ENCODE results near the gene ZACN. TPM values are rescaled to one million over a fixed set of nuclear protein-coding genes. Genes with fewer than 3 reads are reported as not detected.

The ZACN gene
- polyA plus RNA-seq, 3 donors = 0.09 TPM; not detected in 2

- WGBS (ENCODE audit: insufficient coverage) = 85% methylated on average over 16 of the region's 20 CpGs
- peaks cover 17% of the 10 kb centered on the region for H3K4me1 Mint-ChIP-seq
- H3K36me3 Mint-ChIP-seq = peaks cover 3% of the 10 kb centered on the region in 2 donors
- Histone ChIP-seq H3K79me2 (ENCODE audit: insufficient read depth, low read length) (no peaks in the 10 kb centered on the region), H3K4me1 (ENCODE audit: control insufficient read depth in 1 of 2, insufficient read depth in 2 of 2, low read length in 2 of 2) (peaks cover 7 to 10% of the 10 kb centered on the region in 2 donors), H3K9me3 (replicated peaks in 1 of 2; ENCODE audit: control insufficient read depth in 1 of 2, insufficient read depth in 1 of 2, low read length in 2 of 2) (no peaks in the 10 kb centered on the region), H3K4me3 (replicated peaks in 1 of 3; ENCODE audit: low read depth in 2 of 3, low read length in 3 of 3) (no peak overlapping the region), H3K27ac (ENCODE audit: low read depth in 1 of 2, low read length in 2 of 2) (no peak overlapping the region), H4K20me1 (ENCODE audit: insufficient read depth, low read length) (no peaks in the 10 kb centered on the region), H3K4me2 (replicated peaks; ENCODE audit: extremely low read depth, low read length, poor library complexity, severe bottlenecking) (no peak overlapping the region), H3K9ac (ENCODE audit: insufficient read depth, low read length, poor library complexity, severe bottlenecking) (no peak overlapping the region), H3K27me3 (ENCODE audit: control insufficient read depth in 2 of 2, insufficient read depth in 2 of 2, low read length in 2 of 2) (peaks cover 0 to 2% of the 10 kb centered on the region in 2 donors), H3K36me3 (replicated peaks in 1 of 2; ENCODE audit: control insufficient read depth in 1 of 2, insufficient read depth in 2 of 2, low read length in 2 of 2) (no peaks in the 10 kb centered on the region), H2AFZ (ENCODE audit: insufficient read depth, low read depth, low read length, poor library complexity, severe bottlenecking) (no peak overlapping the region)
- no peak overlapping the region for H3K27ac Mint-ChIP-seq
- intact Hi-C loops (cut with micrococcal nuclease) = no loop called here
- TF ChIP-seq CTCF (IDR thresholded peaks at IDR 0.05) = no peak
- H3K9me3 Mint-ChIP-seq = peaks cover 0 to 6% (median 0%) of the 10 kb centered on the region in 7 donors
- DNase-seq = no peak
- peaks cover 12 to 14% (median 12%) of the 10 kb centered on the region in 3 donors for H3K27me3 Mint-ChIP-seq (ENCODE audit: low read depth in 3 of 3)
- no peak overlapping the region for H3K4me3 Mint-ChIP-seq
These were observed 46.8 kb upstream of the ZACN start for GRCh38 chr17:76032073-76032779.

GRCh38 chr17:76032780-76033108 lies 46.2 kb upstream of the ZACN start:
- Histone ChIP-seq H3K4me1 (ENCODE audit: control insufficient read depth in 1 of 2, insufficient read depth in 2 of 2, low read length in 2 of 2) (peaks cover 7 to 10% of the 10 kb centered on the region in 2 donors), H3K9ac (ENCODE audit: insufficient read depth, low read length, poor library complexity, severe bottlenecking) (no peak overlapping the region), H3K9me3 (replicated peaks in 1 of 2; ENCODE audit: control insufficient read depth in 1 of 2, insufficient read depth in 1 of 2, low read length in 2 of 2) (no peaks in the 10 kb centered on the region), H3K4me3 (replicated peaks in 1 of 3; ENCODE audit: low read depth in 2 of 3, low read length in 3 of 3) (no peak overlapping the region), H3K27me3 (ENCODE audit: control insufficient read depth in 2 of 2, insufficient read depth in 2 of 2, low read length in 2 of 2) (peaks cover 0 to 2% of the 10 kb centered on the region in 2 donors), H3K27ac (ENCODE audit: low read depth in 1 of 2, low read length in 2 of 2) (no peak overlapping the region), H3K4me2 (replicated peaks; ENCODE audit: extremely low read depth, low read length, poor library complexity, severe bottlenecking) (no peak overlapping the region), H4K20me1 (ENCODE audit: insufficient read depth, low read length) (no peaks in the 10 kb centered on the region), H3K79me2 (ENCODE audit: insufficient read depth, low read length) (no peaks in the 10 kb centered on the region), H3K36me3 (replicated peaks in 1 of 2; ENCODE audit: control insufficient read depth in 1 of 2, insufficient read depth in 2 of 2, low read length in 2 of 2) (peaks cover 0 to 2% of the 10 kb centered on the region in 2 donors), H2AFZ (ENCODE audit: insufficient read depth, low read depth, low read length, poor library complexity, severe bottlenecking) (no peak overlapping the region)
- H3K4me1 Mint-ChIP-seq = peaks cover 12% of the 10 kb centered on the region
- H3K4me3 Mint-ChIP-seq = no peak overlapping the region
- no peak for DNase-seq
- WGBS (ENCODE audit: insufficient coverage) = 95% methylated on average over 3 of the region's 5 CpGs
- H3K27ac Mint-ChIP-seq = no peak overlapping the region
- intact Hi-C loops (cut with micrococcal nuclease) = no loop called here
- H3K27me3 Mint-ChIP-seq (ENCODE audit: low read depth in 3 of 3) = peaks cover 12 to 14% (median 12%) of the 10 kb centered on the region in 3 donors
- peaks cover 3 to 7% of the 10 kb centered on the region in 2 donors for H3K36me3 Mint-ChIP-seq
- H3K9me3 Mint-ChIP-seq = peaks cover 0 to 6% (median 0%) of the 10 kb centered on the region in 7 donors
- TF ChIP-seq CTCF (IDR thresholded peaks at IDR 0.05) = no peak
